HG02970 (cell line): ENCODE results near the gene ALDH3B2.
"Not testable (repeated sequence)": the region's sequence is repeated elsewhere in the genome, so short reads cannot be mapped to it uniquely, and the experiment has no call there.

Source experiments
- ATAC-seq: cut with Tn5 transposase; IDR thresholded peaks from one replicate; pipeline ENCODE4 v1.9.1; 2021; ENCODE audit warnings: mild to moderate bottlenecking, moderate library complexity, moderate number of reproducible peaks; ENCODE audit not compliant: unreplicated experiment, low FRiP score

ALDH3B2 gene

GRCh38 chr11:67663532-67664212, 10.8 kb downstream of the ALDH3B2 start:
- ATAC-seq: no peak

- ATAC-seq: no peak
These were observed 11.4 kb downstream of the ALDH3B2 start for GRCh38 chr11:67662835-67663531.

GRCh38 chr11:67662142-67662834, 12.1 kb downstream of the ALDH3B2 start:
- no peak for ATAC-seq

GRCh38 chr11:67660752-67661151, 13.7 kb downstream of the ALDH3B2 start:
- ATAC-seq: not testable (repeated sequence)

GRCh38 chr11:67659651-67660165, 14.7 kb downstream of the ALDH3B2 start:
- ATAC-seq: not testable (repeated sequence)

GRCh38 chr11:67657300-67657699, 17.1 kb downstream of the ALDH3B2 start:
- ATAC-seq: no peak

- ATAC-seq: no peak
These were observed 18.0 kb downstream of the ALDH3B2 start for GRCh38 chr11:67656278-67656922.

GRCh38 chr11:67654225-67654624, 20.2 kb downstream of the ALDH3B2 start:
- no peak for ATAC-seq

GRCh38 chr11:67652965-67653845, 21.2 kb downstream of the ALDH3B2 start:
- ATAC-seq: no peak

GRCh38 chr11:67651976-67652781, 22.2 kb downstream of the ALDH3B2 start:
- no peak for ATAC-seq

- ATAC-seq: no peak
These were observed 24.6 kb downstream of the ALDH3B2 start for GRCh38 chr11:67649634-67650510.

GRCh38 chr11:67648796-67649613, 25.4 kb downstream of the ALDH3B2 start:
- ATAC-seq: no peak

- no peak for ATAC-seq
These were observed 26.2 kb downstream of the ALDH3B2 start for GRCh38 chr11:67648140-67648795.

GRCh38 chr11:67647471-67647870, 27.0 kb downstream of the ALDH3B2 start:
- ATAC-seq: no peak

- ATAC-seq: no peak
These were observed 27.7 kb downstream of the ALDH3B2 start for GRCh38 chr11:67646535-67647336.
